DMS 273 (cell line): ENCODE results near the gene COMMD2.

Experiments used
- DNase-seq: peaks from one replicate; lab custom pipeline; 2025; ENCODE audit not compliant: unreplicated experiment; lab: John Stamatoyannopoulos, UW

Gene COMMD2

DNA sequence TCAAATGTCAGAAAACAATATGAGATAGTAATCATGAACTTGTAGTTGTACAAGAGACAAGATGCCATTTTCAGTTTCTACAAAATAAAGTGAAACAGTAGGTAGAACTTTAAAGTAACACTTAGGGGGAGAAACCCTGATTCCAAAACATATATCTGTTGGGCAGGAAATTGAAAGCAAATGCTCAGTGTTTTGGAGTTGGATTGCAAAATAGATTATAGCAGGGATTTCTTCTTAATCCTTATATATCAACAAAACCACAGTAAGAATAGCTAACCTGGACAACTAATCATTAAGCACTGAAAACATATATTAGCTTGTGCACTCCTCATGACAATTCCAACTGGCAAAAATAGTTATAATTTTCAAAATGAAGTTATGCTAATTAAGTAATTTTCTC, 46.9 kb downstream of the COMMD2 start:
- DNase-seq = no peak

DNA sequence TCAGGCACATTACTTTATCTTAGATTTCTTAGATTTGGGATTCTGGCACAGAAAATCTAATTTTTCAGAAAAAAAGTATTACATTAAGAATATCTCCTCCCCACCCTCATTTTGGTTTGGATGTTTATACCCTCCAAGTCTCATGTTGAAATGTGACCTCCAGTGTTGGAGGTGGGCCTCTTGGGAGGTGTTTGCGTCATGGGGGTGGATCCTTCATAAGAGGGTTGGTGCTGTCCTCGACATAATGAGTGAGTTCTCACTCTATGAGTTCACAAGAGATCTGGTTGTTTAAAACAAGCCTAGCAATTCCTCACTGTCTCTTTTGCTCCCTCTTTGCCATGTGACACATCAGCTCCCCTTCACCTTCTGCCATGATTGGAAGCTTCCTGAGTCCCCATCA, 48.8 kb downstream of the COMMD2 start:
- DNase-seq = peak; percentile 63

DNA sequence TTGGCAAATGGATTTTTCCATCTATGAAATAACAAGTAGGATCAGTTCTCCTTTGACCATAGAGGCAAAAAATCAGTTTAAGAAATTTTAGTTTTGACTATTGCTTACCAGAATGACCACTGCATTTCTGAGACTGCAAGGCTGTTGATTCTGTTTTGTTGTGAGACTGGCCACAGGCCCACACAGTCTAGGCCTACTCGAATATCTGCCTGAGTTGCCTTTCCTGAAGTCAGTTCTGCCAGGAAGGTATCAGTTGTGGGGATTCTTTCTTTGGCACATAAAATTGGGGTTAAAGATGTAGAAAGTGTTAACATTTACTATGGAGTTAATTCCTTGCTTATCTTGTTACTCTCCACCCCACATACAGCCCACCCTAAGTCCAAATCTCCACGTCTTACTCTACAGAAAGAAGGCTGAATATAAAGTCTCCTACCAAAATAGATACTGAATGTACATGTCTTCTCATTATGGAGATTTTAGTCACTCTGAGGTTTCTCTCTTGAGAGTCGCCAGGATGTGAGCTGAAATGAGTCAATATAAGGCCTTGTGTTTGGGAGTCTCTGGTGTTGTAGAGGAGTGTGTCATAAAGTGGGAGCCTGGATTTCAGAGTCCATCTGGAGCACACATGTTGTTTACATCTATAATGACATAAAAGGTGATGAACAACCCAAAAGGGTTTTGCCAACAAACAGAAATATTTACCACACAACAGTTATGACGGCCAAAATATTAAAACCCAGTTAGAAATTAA, 49.4 kb downstream of the COMMD2 start:
- peak; percentile 73 for DNase-seq

- DNase-seq = no peak
Measured at GRCh38 chr3:149701977-149702350, 50.3 kb downstream of the COMMD2 start.

GRCh38 chr3:149701206-149701976, 50.9 kb downstream of the COMMD2 start:
- peak; percentile 26 for DNase-seq
